ENCODE results near the gene CFAP45. TPM values are rescaled to one million over a fixed set of nuclear protein-coding genes. Genes with fewer than 3 reads are reported as not detected.

CFAP45 gene
- total RNA-seq, 1 experiment from 2014 or later, result 0.48 TPM

DNA sequence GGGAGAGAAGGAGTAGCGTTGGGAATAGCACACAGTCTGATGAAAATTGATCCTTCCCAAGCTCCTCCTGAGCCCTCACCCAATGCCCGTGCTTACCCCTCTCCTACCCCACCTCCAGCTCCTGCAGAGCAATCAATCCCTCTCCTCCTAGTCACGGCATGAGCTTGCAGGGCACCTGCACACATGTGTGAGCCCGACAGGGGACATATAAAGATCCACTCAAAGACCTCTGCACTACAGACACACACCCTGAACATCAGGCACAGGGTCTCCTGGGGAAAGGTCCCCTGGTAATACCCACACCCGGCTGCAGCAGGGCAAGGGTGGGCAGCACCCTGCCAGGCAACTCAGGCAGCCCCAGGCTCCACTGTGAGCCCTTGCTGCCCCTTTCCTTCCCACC, 37.9 kb downstream of the CFAP45 start (continued):
- TF ChIP-seq, protein P1, sequence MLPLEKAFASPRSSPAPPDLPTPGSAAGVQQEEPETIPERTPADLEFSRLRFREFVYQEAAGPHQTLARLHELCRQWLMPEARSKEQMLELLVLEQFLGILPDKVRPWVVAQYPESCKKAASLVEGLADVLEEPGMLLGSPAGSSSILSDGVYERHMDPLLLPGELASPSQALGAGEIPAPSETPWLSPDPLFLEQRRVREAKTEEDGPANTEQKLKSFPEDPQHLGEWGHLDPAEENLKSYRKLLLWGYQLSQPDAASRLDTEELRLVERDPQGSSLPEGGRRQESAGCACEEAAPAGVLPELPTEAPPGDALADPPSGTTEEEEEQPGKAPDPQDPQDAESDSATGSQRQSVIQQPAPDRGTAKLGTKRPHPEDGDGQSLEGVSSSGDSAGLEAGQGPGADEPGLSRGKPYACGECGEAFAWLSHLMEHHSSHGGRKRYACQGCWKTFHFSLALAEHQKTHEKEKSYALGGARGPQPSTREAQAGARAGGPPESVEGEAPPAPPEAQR (CRISPR knock-in tag; IDR thresholded peaks at IDR 0.05), result no peak
- TF ChIP-seq, protein P2, sequence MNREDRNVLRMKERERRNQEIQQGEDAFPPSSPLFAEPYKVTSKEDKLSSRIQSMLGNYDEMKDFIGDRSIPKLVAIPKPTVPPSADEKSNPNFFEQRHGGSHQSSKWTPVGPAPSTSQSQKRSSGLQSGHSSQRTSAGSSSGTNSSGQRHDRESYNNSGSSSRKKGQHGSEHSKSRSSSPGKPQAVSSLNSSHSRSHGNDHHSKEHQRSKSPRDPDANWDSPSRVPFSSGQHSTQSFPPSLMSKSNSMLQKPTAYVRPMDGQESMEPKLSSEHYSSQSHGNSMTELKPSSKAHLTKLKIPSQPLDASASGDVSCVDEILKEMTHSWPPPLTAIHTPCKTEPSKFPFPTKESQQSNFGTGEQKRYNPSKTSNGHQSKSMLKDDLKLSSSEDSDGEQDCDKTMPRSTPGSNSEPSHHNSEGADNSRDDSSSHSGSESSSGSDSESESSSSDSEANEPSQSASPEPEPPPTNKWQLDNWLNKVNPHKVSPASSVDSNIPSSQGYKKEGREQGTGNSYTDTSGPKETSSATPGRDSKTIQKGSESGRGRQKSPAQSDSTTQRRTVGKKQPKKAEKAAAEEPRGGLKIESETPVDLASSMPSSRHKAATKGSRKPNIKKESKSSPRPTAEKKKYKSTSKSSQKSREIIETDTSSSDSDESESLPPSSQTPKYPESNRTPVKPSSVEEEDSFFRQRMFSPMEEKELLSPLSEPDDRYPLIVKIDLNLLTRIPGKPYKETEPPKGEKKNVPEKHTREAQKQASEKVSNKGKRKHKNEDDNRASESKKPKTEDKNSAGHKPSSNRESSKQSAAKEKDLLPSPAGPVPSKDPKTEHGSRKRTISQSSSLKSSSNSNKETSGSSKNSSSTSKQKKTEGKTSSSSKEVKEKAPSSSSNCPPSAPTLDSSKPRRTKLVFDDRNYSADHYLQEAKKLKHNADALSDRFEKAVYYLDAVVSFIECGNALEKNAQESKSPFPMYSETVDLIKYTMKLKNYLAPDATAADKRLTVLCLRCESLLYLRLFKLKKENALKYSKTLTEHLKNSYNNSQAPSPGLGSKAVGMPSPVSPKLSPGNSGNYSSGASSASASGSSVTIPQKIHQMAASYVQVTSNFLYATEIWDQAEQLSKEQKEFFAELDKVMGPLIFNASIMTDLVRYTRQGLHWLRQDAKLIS (CRISPR knock-in tag; IDR thresholded peaks at IDR 0.05; ENCODE audit: borderline replicate concordance), result no peak
- TF ChIP-seq OVOL2 (CRISPR knock-in tag; IDR thresholded peaks at IDR 0.05; ENCODE audit: borderline replicate concordance), result no peak
- no peak for TF ChIP-seq NFE2L1 (CRISPR knock-in tag; IDR thresholded peaks at IDR 0.05)
- TF ChIP-seq CBFB (CRISPR knock-in tag; IDR thresholded peaks at IDR 0.05; ENCODE audit: low read depth), result no peak
- TF ChIP-seq, protein P3, sequence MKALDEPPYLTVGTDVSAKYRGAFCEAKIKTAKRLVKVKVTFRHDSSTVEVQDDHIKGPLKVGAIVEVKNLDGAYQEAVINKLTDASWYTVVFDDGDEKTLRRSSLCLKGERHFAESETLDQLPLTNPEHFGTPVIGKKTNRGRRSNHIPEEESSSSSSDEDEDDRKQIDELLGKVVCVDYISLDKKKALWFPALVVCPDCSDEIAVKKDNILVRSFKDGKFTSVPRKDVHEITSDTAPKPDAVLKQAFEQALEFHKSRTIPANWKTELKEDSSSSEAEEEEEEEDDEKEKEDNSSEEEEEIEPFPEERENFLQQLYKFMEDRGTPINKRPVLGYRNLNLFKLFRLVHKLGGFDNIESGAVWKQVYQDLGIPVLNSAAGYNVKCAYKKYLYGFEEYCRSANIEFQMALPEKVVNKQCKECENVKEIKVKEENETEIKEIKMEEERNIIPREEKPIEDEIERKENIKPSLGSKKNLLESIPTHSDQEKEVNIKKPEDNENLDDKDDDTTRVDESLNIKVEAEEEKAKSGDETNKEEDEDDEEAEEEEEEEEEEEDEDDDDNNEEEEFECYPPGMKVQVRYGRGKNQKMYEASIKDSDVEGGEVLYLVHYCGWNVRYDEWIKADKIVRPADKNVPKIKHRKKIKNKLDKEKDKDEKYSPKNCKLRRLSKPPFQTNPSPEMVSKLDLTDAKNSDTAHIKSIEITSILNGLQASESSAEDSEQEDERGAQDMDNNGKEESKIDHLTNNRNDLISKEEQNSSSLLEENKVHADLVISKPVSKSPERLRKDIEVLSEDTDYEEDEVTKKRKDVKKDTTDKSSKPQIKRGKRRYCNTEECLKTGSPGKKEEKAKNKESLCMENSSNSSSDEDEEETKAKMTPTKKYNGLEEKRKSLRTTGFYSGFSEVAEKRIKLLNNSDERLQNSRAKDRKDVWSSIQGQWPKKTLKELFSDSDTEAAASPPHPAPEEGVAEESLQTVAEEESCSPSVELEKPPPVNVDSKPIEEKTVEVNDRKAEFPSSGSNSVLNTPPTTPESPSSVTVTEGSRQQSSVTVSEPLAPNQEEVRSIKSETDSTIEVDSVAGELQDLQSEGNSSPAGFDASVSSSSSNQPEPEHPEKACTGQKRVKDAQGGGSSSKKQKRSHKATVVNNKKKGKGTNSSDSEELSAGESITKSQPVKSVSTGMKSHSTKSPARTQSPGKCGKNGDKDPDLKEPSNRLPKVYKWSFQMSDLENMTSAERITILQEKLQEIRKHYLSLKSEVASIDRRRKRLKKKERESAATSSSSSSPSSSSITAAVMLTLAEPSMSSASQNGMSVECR (CRISPR knock-in tag; IDR thresholded peaks at IDR 0.05; ENCODE audit: borderline replicate concordance), result no peak
- TF ChIP-seq, protein P4, sequence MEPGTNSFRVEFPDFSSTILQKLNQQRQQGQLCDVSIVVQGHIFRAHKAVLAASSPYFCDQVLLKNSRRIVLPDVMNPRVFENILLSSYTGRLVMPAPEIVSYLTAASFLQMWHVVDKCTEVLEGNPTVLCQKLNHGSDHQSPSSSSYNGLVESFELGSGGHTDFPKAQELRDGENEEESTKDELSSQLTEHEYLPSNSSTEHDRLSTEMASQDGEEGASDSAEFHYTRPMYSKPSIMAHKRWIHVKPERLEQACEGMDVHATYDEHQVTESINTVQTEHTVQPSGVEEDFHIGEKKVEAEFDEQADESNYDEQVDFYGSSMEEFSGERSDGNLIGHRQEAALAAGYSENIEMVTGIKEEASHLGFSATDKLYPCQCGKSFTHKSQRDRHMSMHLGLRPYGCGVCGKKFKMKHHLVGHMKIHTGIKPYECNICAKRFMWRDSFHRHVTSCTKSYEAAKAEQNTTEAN (CRISPR knock-in tag; IDR thresholded peaks at IDR 0.05), result no peak
- TF ChIP-seq TP53 (CRISPR knock-in tag; IDR thresholded peaks at IDR 0.05), result no peak
- no peak for TF ChIP-seq ETV6 (CRISPR knock-in tag; IDR thresholded peaks at IDR 0.05)

DNA sequence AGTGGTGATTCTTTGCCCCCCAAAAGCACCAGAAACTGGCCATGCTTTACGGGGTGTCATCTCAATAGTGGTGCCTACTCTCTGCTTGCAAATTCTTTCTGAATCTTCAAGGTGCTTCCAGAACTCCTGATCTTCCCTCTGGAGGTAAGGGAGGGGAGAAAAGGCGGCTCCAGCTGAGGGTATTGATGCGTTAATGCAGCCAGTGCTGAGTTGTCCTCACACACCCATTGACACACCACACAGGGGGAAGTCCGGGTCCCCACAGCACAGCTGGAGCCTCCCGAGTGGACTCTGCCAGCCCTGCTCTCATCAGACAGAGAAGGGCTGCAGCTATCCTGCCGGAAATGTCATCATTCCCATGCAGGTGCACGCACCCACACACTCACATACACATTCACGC, 38.7 kb downstream of the CFAP45 start:
- ATAC-seq, result no peak
- CTCF ChIA-PET, result interaction anchor here (0.8 to 2.5 kb wide), 5 partner anchors 10 to 71 kb away, joined by 3 to 8 read pairs (median 4); no protein-coding TSS in a partner anchor
- H3K4me1 Mint-ChIP-seq, result peaks cover 2% of the 10 kb centered on the region; the same call in 1 of the 2 replicates
- peaks cover 15% of the 10 kb centered on the region for H3K27me3 Mint-ChIP-seq (ENCODE audit: low read depth)
- no peak overlapping the region for H3K4me3 Mint-ChIP-seq
- no peak overlapping the region for H3K27ac Mint-ChIP-seq
- TF ChIP-seq TP53 (CRISPR knock-in tag; IDR thresholded peaks at IDR 0.05), result no peak
- TF ChIP-seq OVOL2 (CRISPR knock-in tag; IDR thresholded peaks at IDR 0.05; ENCODE audit: borderline replicate concordance), result no peak
- no peak for TF ChIP-seq GABPB1 (CRISPR knock-in tag; IDR thresholded peaks at IDR 0.05)
- TF ChIP-seq, protein P4 (CRISPR knock-in tag; IDR thresholded peaks at IDR 0.05), result no peak
- TF ChIP-seq SP1 (CRISPR knock-in tag; conservative IDR thresholded peaks at IDR 0.05), result no peak
- TF ChIP-seq, protein P5, sequence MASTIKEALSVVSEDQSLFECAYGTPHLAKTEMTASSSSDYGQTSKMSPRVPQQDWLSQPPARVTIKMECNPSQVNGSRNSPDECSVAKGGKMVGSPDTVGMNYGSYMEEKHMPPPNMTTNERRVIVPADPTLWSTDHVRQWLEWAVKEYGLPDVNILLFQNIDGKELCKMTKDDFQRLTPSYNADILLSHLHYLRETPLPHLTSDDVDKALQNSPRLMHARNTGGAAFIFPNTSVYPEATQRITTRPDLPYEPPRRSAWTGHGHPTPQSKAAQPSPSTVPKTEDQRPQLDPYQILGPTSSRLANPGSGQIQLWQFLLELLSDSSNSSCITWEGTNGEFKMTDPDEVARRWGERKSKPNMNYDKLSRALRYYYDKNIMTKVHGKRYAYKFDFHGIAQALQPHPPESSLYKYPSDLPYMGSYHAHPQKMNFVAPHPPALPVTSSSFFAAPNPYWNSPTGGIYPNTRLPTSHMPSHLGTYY (CRISPR knock-in tag; IDR thresholded peaks at IDR 0.05), result no peak
- POLR2A ChIA-PET, result no interaction called here
- no peaks in the 10 kb centered on the region for H3K36me3 Mint-ChIP-seq
- H3K9me3 Mint-ChIP-seq, result no peaks in the 10 kb centered on the region
- no peak for DNase-seq (ENCODE audit: low spot score)
